MCF 10A (cell line): ENCODE measurements around the gene CHD3. TPM values are rescaled to one million over a fixed set of nuclear protein-coding genes. Genes with fewer than 3 reads are reported as not detected.

Source experiments
- BruUV-seq: library from RNA; stranded (reverse); fragments of 400-500 nt; replicated peaks from 2 replicates; lab custom pipeline; 2021; lab: Mats Ljungman, UMichigan
- CTCF ChIA-PET: fragments of 300-600 bp; sonication (Branson Sonifier 250); formaldehyde crosslinking; extraction: SDS; loops from one replicate; lab custom pipeline; 2021; ENCODE audit warnings: antibody characterized with exemption, inconsistent platforms; lab: Yijun Ruan, JAX
- POLR2A ChIA-PET: fragments of 300-600, 350-650 bp; sonication (Branson Sonifier 250); formaldehyde crosslinking; extraction: SDS; loops from one replicate; lab custom pipeline; 2020; ENCODE audit warnings: antibody characterized with exemption, inconsistent platforms; lab: Yijun Ruan, JAX
- DNase-seq: peaks from one replicate; pipeline ENCODE4 v3.0.0-alpha.2; 2018; ENCODE audit not compliant: unreplicated experiment
- H3K27ac Mint-ChIP-seq: one replicate; pipeline ENCODE4 v1.8.0; 2022; ENCODE audit warnings: mild to moderate bottlenecking, low read depth, mixed read lengths; ENCODE audit not compliant: unreplicated experiment
- H3K27me3 Mint-ChIP-seq: one replicate; pipeline ENCODE4 v1.8.0; 2022; ENCODE audit warnings: mixed read lengths; ENCODE audit not compliant: insufficient read depth, unreplicated experiment
- H3K36me3 Mint-ChIP-seq: one replicate; pipeline ENCODE4 v1.8.0; 2022; ENCODE audit warnings: mild to moderate bottlenecking, moderate library complexity, mixed read lengths; ENCODE audit not compliant: insufficient read depth, unreplicated experiment
- H3K4me1 Mint-ChIP-seq: one replicate; pipeline ENCODE4 v1.8.0; 2022; ENCODE audit warnings: mixed read lengths; ENCODE audit not compliant: insufficient read depth, unreplicated experiment
- H3K4me3 Mint-ChIP-seq: one replicate; pipeline ENCODE4 v1.8.0; 2022; ENCODE audit warnings: mild to moderate bottlenecking, moderate library complexity, mixed read lengths; ENCODE audit not compliant: unreplicated experiment
- H3K9me3 Mint-ChIP-seq: one replicate; pipeline ENCODE4 v1.8.0; 2022; ENCODE audit warnings: mixed read lengths; ENCODE audit not compliant: unreplicated experiment
- CTCF ChIP-seq: fragments of 200-600 bp; IDR thresholded peaks from one replicate; pipeline ENCODE4 v1.8.0; 2022; ENCODE audit warnings: antibody characterized with exemption, mild to moderate bottlenecking; ENCODE audit not compliant: unreplicated experiment
- intact Hi-C: fragments of 100-400 bp; cut with micrococcal nuclease; formaldehyde crosslinking; loops from 2 replicates; pipeline ENCODE4 v1.14.1; 2022
- total RNA-seq: library from RNA; stranded (reverse); gene quantifications from 2 replicates; pipeline ENCODE4 v1.2.3, GENCODE V29; 2022

Gene CHD3
- total RNA-seq, 1 experiment from 2014 or later: 87.1 TPM

DNA sequence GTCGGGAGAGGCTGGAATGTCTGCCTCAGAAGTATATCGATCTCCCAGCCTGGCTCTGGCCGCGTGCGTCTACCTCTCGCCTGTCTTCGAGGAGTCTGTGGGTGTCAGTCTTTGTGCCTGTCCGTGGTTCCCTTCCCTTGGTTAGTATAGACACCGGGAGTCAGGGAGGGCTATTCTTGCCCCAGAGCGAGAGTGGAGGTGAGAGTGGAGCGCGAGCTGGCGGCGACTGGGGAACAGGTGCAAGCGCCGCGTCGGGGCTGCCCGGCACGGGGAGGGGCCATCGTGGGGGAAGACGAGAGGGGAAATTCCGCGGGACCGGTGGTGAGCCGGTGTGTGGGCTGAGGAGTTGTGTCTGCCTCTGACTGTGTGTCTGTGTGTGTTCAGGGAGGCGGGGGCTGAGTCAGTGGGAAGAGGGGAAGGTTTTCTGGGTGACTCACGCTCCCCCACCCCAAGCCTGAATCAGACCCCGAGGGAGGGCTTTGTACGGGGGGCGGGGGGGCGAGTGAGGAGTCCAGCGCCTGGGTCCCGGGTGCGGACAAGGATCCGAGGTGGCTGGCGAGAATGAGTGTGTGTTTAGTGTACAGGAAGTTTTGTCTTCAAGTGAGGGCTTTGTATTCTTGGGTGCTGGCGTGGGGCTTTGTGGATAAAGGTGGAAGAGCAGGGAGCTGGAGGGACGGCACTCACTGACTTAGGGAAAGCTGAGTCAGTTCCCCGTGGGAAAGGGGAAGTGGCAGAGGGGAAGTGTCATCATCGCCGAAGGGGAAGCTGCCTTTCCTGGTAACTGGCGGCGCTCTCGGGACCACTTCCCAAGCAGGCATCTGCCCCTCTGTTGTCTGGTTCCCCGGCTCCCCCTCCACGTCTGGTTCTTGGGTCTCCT lies 46.0 kb upstream of the CHD3 start:
- ChIA-PET POLR2A (interaction anchor here (0.6 to 5.7 kb wide), 23 partner anchors 8 to 488 kb away, joined by 3 to 97 read pairs (median 5); partner anchors contain the start of genes CHD3, CNTROB, CTC1 and CYB5D1), CTCF (interaction anchor here (0.7 to 5.8 kb wide), 4 partner anchors 9 to 146 kb away, joined by 3 to 32 read pairs (median 3); no protein-coding TSS in a partner anchor)
- intact Hi-C loops: no loop called here
- DNase-seq: peak; percentile 83
- no peak for TF ChIP-seq CTCF
- Mint-ChIP-seq H3K4me1 (peaks cover 42% of the 10 kb centered on the region), H3K4me3 (peak overlapping the region; percentile 79), H3K27ac (peak overlapping the region; percentile 87), H3K9me3 (no peaks in the 10 kb centered on the region), H3K36me3 (peaks cover 60% of the 10 kb centered on the region), H3K27me3 (no peaks in the 10 kb centered on the region)
- BruUV-seq: TSS peak; percentile 63

DNA sequence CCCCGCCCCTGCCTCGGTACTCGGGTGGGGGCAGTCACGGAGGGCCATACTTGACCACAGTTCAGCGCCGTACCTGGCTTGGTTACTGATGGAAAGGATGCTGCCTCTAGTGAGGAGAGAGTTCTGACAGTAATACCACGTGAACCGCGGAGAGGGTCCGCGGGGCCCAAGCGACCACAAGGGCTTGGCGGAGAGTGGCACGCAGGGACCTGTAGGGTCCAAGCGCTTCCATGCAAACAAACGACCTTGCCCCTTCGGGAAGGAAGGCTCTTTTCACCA lies 45.4 kb upstream of the CHD3 start:
- H3K36me3 Mint-ChIP-seq: peaks cover 57% of the 10 kb centered on the region
- peaks cover 40% of the 10 kb centered on the region for H3K4me1 Mint-ChIP-seq
- POLR2A ChIA-PET: interaction anchor here (0.6 to 5.7 kb wide), 18 partner anchors 8 to 489 kb away, joined by 3 to 97 read pairs (median 5); partner anchors contain the start of genes CHD3, CNTROB, CTC1 and CYB5D1
- TF ChIP-seq CTCF: no peak
- BruUV-seq: no TSS peak
- intact Hi-C loops: no loop called here
- no peak for DNase-seq
- CTCF ChIA-PET: interaction anchor here (0.7 to 5.8 kb wide), 3 partner anchors 100 to 179 kb away, joined by 3 to 32 read pairs (median 5); no protein-coding TSS in a partner anchor
- H3K4me3 Mint-ChIP-seq: peak overlapping the region; percentile 79
- peak overlapping the region; percentile 87 for H3K27ac Mint-ChIP-seq
- no peaks in the 10 kb centered on the region for H3K9me3 Mint-ChIP-seq
- no peaks in the 10 kb centered on the region for H3K27me3 Mint-ChIP-seq

DNA sequence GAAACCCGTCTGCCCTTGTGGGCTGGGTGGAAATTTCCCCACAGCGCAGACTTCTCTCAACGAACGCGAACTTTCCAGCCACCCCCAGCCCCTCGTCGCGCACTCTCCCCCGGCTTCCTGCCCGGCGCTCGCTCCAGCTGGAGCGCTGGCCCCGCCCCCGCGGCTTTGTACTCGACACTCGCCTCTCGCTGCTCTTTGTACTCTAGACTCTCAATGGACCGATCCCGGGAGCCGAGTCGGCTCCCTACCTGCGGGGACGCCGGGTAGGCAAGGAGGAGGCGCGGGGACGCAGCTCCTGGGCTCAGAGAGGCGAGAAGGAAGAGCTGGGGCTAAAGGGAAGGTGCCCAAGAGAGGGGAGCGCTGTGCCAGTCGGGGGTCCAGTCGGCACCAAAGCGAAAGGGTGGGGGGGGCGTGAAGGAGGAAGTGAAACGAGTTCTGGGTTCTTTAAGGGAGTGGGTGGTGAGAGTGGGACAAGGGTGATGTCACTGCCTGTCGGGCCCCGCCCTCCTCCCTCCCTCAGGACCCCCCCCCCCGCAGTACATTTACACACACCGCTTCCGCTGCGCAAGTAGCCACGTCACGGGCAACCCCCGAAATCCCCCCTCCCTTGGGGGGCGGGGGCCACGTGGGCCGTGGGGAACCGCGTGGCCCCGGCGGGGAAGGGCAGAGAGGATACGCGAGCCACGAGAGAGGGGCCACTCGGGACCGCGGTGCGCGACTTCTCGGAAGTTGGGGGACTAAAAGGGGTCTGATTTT lies 44.9 kb upstream of the CHD3 start:
- peaks cover 34% of the 10 kb centered on the region for H3K4me1 Mint-ChIP-seq

More for the DNA sequence above, 44.9 kb upstream of the CHD3 start:
- H3K4me3 Mint-ChIP-seq: peak overlapping the region; percentile 79
- ChIA-PET POLR2A (interaction anchor here (0.6 to 5.7 kb wide), 17 partner anchors 7 to 490 kb away, joined by 3 to 97 read pairs (median 5); partner anchors contain the start of genes CHD3, CNTROB, CTC1 and CYB5D1), CTCF (interaction anchor here (0.7 to 5.8 kb wide), 4 partner anchors 9 to 178 kb away, joined by 3 to 32 read pairs (median 11); partner anchors contain the start of gene KDM6B)
- no peaks in the 10 kb centered on the region for H3K27me3 Mint-ChIP-seq
- intact Hi-C loops: loop anchor here (1.0 kb wide), 1 partner anchor 7 kb away; no protein-coding TSS in a partner anchor
- H3K27ac Mint-ChIP-seq: peak overlapping the region; percentile 87
- TF ChIP-seq CTCF: no peak
- BruUV-seq: TSS peak; percentile 50
- no peaks in the 10 kb centered on the region for H3K9me3 Mint-ChIP-seq
- peaks cover 57% of the 10 kb centered on the region for H3K36me3 Mint-ChIP-seq
- DNase-seq: peak; percentile 84
